ENCODE measurements around the gene HSF4.

Gene HSF4

GRCh38 chr16:67191411-67191994 is 27.0 kb downstream of the HSF4 start:
- H3K4me3 ChIP-seq (ENCODE audit: low read length) = peak overlapping the region; percentile 95
- no peaks in the 10 kb centered on the region for H3K27me3 ChIP-seq (ENCODE audit: control insufficient read depth, insufficient read depth, low read length)
- H3K4me2 ChIP-seq (ENCODE audit: low read length) = peak overlapping the region; percentile 90
- H3K4me1 ChIP-seq (ENCODE audit: control insufficient read depth, insufficient read depth, low read length) = peaks cover 41% of the 10 kb centered on the region
- peaks cover 36% of the 10 kb centered on the region for H3K36me3 ChIP-seq (ENCODE audit: insufficient read depth, low read length)
- no peak overlapping the region for H3K9ac ChIP-seq (ENCODE audit: low read depth, low read length)
- no peaks in the 10 kb centered on the region for H3K9me3 ChIP-seq (replicated peaks; ENCODE audit: low read length)

- Histone ChIP-seq H3K4me2 (ENCODE audit: low read length) (peak within 1 kb of the TSS; percentile 90), H3K4me1 (ENCODE audit: control insufficient read depth, insufficient read depth, low read length) (peaks cover 34% of the 10 kb centered on the region), H3K36me3 (ENCODE audit: insufficient read depth, low read length) (peaks cover 42% of the 10 kb centered on the region), H3K9ac (ENCODE audit: low read depth, low read length) (peak within 1 kb of the TSS; percentile 99), H3K4me3 (ENCODE audit: low read length) (peak within 1 kb of the TSS; percentile 95), H3K27me3 (ENCODE audit: control insufficient read depth, insufficient read depth, low read length) (no peaks in the 10 kb centered on the region), H3K9me3 (replicated peaks; ENCODE audit: low read length) (no peaks in the 10 kb centered on the region)
Measured at GRCh38 chr16:67191995-67192681, 27.6 kb downstream of the HSF4 start, which contains the start of gene E2F4. TSS of gene E2F4 (plus strand) at chr16:67192155. CDS start at chr16:67192228, 73 bp downstream.

GRCh38 chr16:67192781-67193361 is 28.3 kb downstream of the HSF4 start:
- H3K27me3 ChIP-seq (ENCODE audit: control insufficient read depth, insufficient read depth, low read length) = no peaks in the 10 kb centered on the region
- H3K9me3 ChIP-seq (replicated peaks; ENCODE audit: low read length) = no peaks in the 10 kb centered on the region
- H3K4me3 ChIP-seq (ENCODE audit: low read length) = peak overlapping the region; percentile 95
- peaks cover 28% of the 10 kb centered on the region for H3K4me1 ChIP-seq (ENCODE audit: control insufficient read depth, insufficient read depth, low read length)
- peak overlapping the region; percentile 90 for H3K4me2 ChIP-seq (ENCODE audit: low read length)
- peak overlapping the region; percentile 99 for H3K9ac ChIP-seq (ENCODE audit: low read depth, low read length)
- H3K36me3 ChIP-seq (ENCODE audit: insufficient read depth, low read length) = peaks cover 50% of the 10 kb centered on the region

GRCh38 chr16:67193536-67193935 is 29.0 kb downstream of the HSF4 start:
- peaks cover 55% of the 10 kb centered on the region for H3K36me3 ChIP-seq (ENCODE audit: insufficient read depth, low read length)
- H3K4me3 ChIP-seq (ENCODE audit: low read length) = peak overlapping the region; percentile 95
- H3K9me3 ChIP-seq (replicated peaks; ENCODE audit: low read length) = no peaks in the 10 kb centered on the region
- H3K9ac ChIP-seq (ENCODE audit: low read depth, low read length) = peak overlapping the region; percentile 99
- H3K4me1 ChIP-seq (ENCODE audit: control insufficient read depth, insufficient read depth, low read length) = peaks cover 28% of the 10 kb centered on the region
- no peaks in the 10 kb centered on the region for H3K27me3 ChIP-seq (ENCODE audit: control insufficient read depth, insufficient read depth, low read length)
- H3K4me2 ChIP-seq (ENCODE audit: low read length) = peak overlapping the region; percentile 90

GRCh38 chr16:67194260-67194659 is 29.7 kb downstream of the HSF4 start:
- Histone ChIP-seq H3K27me3 (ENCODE audit: control insufficient read depth, insufficient read depth, low read length) (no peaks in the 10 kb centered on the region), H3K9me3 (replicated peaks; ENCODE audit: low read length) (no peaks in the 10 kb centered on the region), H3K4me2 (ENCODE audit: low read length) (peak overlapping the region; percentile 90), H3K4me1 (ENCODE audit: control insufficient read depth, insufficient read depth, low read length) (peaks cover 28% of the 10 kb centered on the region), H3K9ac (ENCODE audit: low read depth, low read length) (peak overlapping the region; percentile 99), H3K36me3 (ENCODE audit: insufficient read depth, low read length) (peaks cover 56% of the 10 kb centered on the region), H3K4me3 (ENCODE audit: low read length) (peak overlapping the region; percentile 16)

- Histone ChIP-seq H3K36me3 (ENCODE audit: insufficient read depth, low read length) (peaks cover 64% of the 10 kb centered on the region), H3K4me2 (ENCODE audit: low read length) (no peak overlapping the region), H3K9ac (ENCODE audit: low read depth, low read length) (no peak overlapping the region), H3K4me1 (ENCODE audit: control insufficient read depth, insufficient read depth, low read length) (peaks cover 22% of the 10 kb centered on the region), H3K9me3 (replicated peaks; ENCODE audit: low read length) (no peaks in the 10 kb centered on the region), H3K27me3 (ENCODE audit: control insufficient read depth, insufficient read depth, low read length) (no peaks in the 10 kb centered on the region), H3K4me3 (ENCODE audit: low read length) (no peak overlapping the region)
Measured at GRCh38 chr16:67195676-67196075, 31.1 kb downstream of the HSF4 start.

GRCh38 chr16:67196881-67197280 is 32.3 kb downstream of the HSF4 start:
- Histone ChIP-seq H3K27me3 (ENCODE audit: control insufficient read depth, insufficient read depth, low read length) (no peaks in the 10 kb centered on the region), H3K36me3 (ENCODE audit: insufficient read depth, low read length) (peaks cover 73% of the 10 kb centered on the region), H3K4me3 (ENCODE audit: low read length) (no peak overlapping the region), H3K4me2 (ENCODE audit: low read length) (no peak overlapping the region), H3K4me1 (ENCODE audit: control insufficient read depth, insufficient read depth, low read length) (peaks cover 16% of the 10 kb centered on the region), H3K9me3 (replicated peaks; ENCODE audit: low read length) (no peaks in the 10 kb centered on the region), H3K9ac (ENCODE audit: low read depth, low read length) (no peak overlapping the region)

- H3K4me2 ChIP-seq (ENCODE audit: low read length) = no peak overlapping the region
- H3K4me1 ChIP-seq (ENCODE audit: control insufficient read depth, insufficient read depth, low read length) = peaks cover 16% of the 10 kb centered on the region
- H3K9me3 ChIP-seq (replicated peaks; ENCODE audit: low read length) = no peaks in the 10 kb centered on the region
- no peak overlapping the region for H3K4me3 ChIP-seq (ENCODE audit: low read length)
- H3K36me3 ChIP-seq (ENCODE audit: insufficient read depth, low read length) = peaks cover 73% of the 10 kb centered on the region
- no peaks in the 10 kb centered on the region for H3K27me3 ChIP-seq (ENCODE audit: control insufficient read depth, insufficient read depth, low read length)
- no peak overlapping the region for H3K9ac ChIP-seq (ENCODE audit: low read depth, low read length)
Measured at GRCh38 chr16:67197704-67198103, 33.2 kb downstream of the HSF4 start.

- Histone ChIP-seq H3K4me3 (ENCODE audit: low read length) (no peak overlapping the region), H3K9ac (ENCODE audit: low read depth, low read length) (no peak overlapping the region), H3K4me1 (ENCODE audit: control insufficient read depth, insufficient read depth, low read length) (peaks cover 11% of the 10 kb centered on the region), H3K4me2 (ENCODE audit: low read length) (no peak overlapping the region), H3K27me3 (ENCODE audit: control insufficient read depth, insufficient read depth, low read length) (no peaks in the 10 kb centered on the region), H3K36me3 (ENCODE audit: insufficient read depth, low read length) (peaks cover 69% of the 10 kb centered on the region), H3K9me3 (replicated peaks; ENCODE audit: low read length) (no peaks in the 10 kb centered on the region)
Measured at GRCh38 chr16:67198238-67198734, 33.7 kb downstream of the HSF4 start.

- H3K27me3 ChIP-seq (ENCODE audit: control insufficient read depth, insufficient read depth, low read length) = no peaks in the 10 kb centered on the region
- H3K9ac ChIP-seq (ENCODE audit: low read depth, low read length) = no peak within 1 kb of the TSS
- peaks cover 2% of the 10 kb centered on the region for H3K4me1 ChIP-seq (ENCODE audit: control insufficient read depth, insufficient read depth, low read length)
- no peaks in the 10 kb centered on the region for H3K9me3 ChIP-seq (replicated peaks; ENCODE audit: low read length)
- H3K4me3 ChIP-seq (ENCODE audit: low read length) = no peak within 1 kb of the TSS
- peaks cover 66% of the 10 kb centered on the region for H3K36me3 ChIP-seq (ENCODE audit: insufficient read depth, low read length)
- no peak within 1 kb of the TSS for H3K4me2 ChIP-seq (ENCODE audit: low read length)
Measured at GRCh38 chr16:67199011-67199807, 34.7 kb downstream of the HSF4 start, which contains the start of gene ELMO3. TSS of gene ELMO3 (plus strand) at chr16:67199131. CDS start at chr16:67199327, 196 bp downstream.

- H3K4me2 ChIP-seq (ENCODE audit: low read length) = no peak overlapping the region
- no peaks in the 10 kb centered on the region for H3K4me1 ChIP-seq (ENCODE audit: control insufficient read depth, insufficient read depth, low read length)
- H3K36me3 ChIP-seq (ENCODE audit: insufficient read depth, low read length) = peaks cover 64% of the 10 kb centered on the region
- no peak overlapping the region for H3K4me3 ChIP-seq (ENCODE audit: low read length)
- H3K27me3 ChIP-seq (ENCODE audit: control insufficient read depth, insufficient read depth, low read length) = no peaks in the 10 kb centered on the region
- no peak overlapping the region for H3K9ac ChIP-seq (ENCODE audit: low read depth, low read length)
- H3K9me3 ChIP-seq (replicated peaks; ENCODE audit: low read length) = no peaks in the 10 kb centered on the region
Measured at GRCh38 chr16:67199808-67200198, 35.3 kb downstream of the HSF4 start.

All from skeletal muscle satellite cell (primary cell).